Vagina (tissue), 2 donors: Measurements from ENCODE around the gene TFDP2. TPM values are rescaled to one million over a fixed set of nuclear protein-coding genes. Genes with fewer than 3 reads are reported as not detected.
"Not testable (repeated sequence)": the region's sequence is repeated elsewhere in the genome, so short reads cannot be mapped to it uniquely, and the experiment has no call there.

Experiments used
- DNase-seq, 2 donors: peaks; one replicate each; pipeline ENCODE4 v3.0.0-alpha.2; 2017; ENCODE audit errors: extremely low spot score in 2 of 2
- H3K27ac ChIP-seq: fragments of 200-600 bp; sonication (generic); one replicate; pipeline ENCODE4 v1.5.1; 2019
- H3K27me3 ChIP-seq: fragments of 200-600 bp; sonication (generic); one replicate; pipeline ENCODE4 v1.5.1; 2019
- H3K36me3 ChIP-seq, 2 donors: fragments of 200-600 bp; sonication (generic); one replicate each; pipeline ENCODE4 v1.5.1; 2017 to 2019
- H3K4me1 ChIP-seq: fragments of 200-600 bp; sonication (generic); one replicate; pipeline ENCODE4 v1.5.1; 2019
- H3K4me3 ChIP-seq, 2 donors: fragments of 200-600 bp; sonication (generic); 1 replicate in 1 of 2; 2 replicates in 1 of 2; pipeline ENCODE4 v1.5.1; 2016 to 2019
- H3K9me3 ChIP-seq: fragments of 200-600 bp; sonication (generic); one replicate; pipeline ENCODE4 v1.5.1; 2019
- POLR2A ChIP-seq, 2 donors: fragments of 450-650 bp; IDR thresholded peaks; one replicate each; pipeline ENCODE4 v1.6.1; 2017; ENCODE audit warnings: antibody characterized with exemption in 2 of 2, mild to moderate bottlenecking in 2 of 2, moderate library complexity in 2 of 2
- POLR2AphosphoS5 ChIP-seq, 2 donors: sonication (generic); formaldehyde crosslinking; IDR thresholded peaks; one replicate each; pipeline ENCODE4 v1.9.0; 2017; ENCODE audit warnings: antibody characterized with exemption in 2 of 2, mild to moderate bottlenecking in 2 of 2, low read depth in 1 of 2; ENCODE audit not compliant: insufficient read depth in 1 of 2
- intact Hi-C: fragments of 100-400 bp; cut with DNase I; formaldehyde crosslinking; loops from one replicate; pipeline ENCODE4 v1.15.1; 2023
- total RNA-seq: library from RNA; depleted of rRNA; stranded (reverse); fragments of >200 nt; gene quantifications from one replicate; pipeline ENCODE4 v1.2.3, GENCODE V29; 2016
- TF ChIP-seq, protein P1 (sequence below), 3 experiments: fragments of 450-650 bp in 2 of 3; fragments of 200-600 bp in 1 of 3; sonication (generic) in 1 of 3; IDR thresholded peaks; one replicate each; pipeline ENCODE4 v1.5.1; 2017 to 2019; ENCODE audit warnings: antibody characterized with exemption in 3 of 3, mild to moderate bottlenecking in 2 of 3, moderate library complexity in 2 of 3

Gene TFDP2
- total RNA-seq, 1 donor from 2014 or later, result 24.8 TPM

DNA sequence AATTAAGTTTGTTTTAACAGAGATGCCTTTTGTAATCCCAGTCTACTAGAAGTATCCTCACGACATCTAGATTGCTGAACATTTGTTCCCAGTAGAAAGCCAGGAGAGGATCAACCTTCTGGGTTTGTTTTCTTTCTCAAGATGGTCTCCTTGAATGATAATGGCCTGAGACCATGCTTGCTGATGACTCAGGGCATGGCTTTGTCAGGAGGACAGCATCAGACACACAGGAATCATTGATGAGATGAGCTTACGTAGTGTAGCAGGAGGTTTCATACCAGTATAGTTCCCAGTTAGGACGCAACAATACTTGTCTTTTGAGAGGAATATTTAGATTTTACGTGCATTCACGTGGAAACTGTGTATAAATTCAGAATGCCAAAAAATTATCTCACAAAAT, 234.3 kb downstream of the TFDP2 start:
- Histone ChIP-seq H3K4me3 (no peak overlapping the region), H3K36me3 (peaks cover 0 to 42% of the 10 kb centered on the region in 2 donors), H3K27me3 (no peaks in the 10 kb centered on the region), H3K4me1 (no peaks in the 10 kb centered on the region), H3K9me3 (no peaks in the 10 kb centered on the region), H3K27ac (no peak overlapping the region)
- no peak for DNase-seq
- intact Hi-C loops, result no loop called here
- TF ChIP-seq, protein P1, sequence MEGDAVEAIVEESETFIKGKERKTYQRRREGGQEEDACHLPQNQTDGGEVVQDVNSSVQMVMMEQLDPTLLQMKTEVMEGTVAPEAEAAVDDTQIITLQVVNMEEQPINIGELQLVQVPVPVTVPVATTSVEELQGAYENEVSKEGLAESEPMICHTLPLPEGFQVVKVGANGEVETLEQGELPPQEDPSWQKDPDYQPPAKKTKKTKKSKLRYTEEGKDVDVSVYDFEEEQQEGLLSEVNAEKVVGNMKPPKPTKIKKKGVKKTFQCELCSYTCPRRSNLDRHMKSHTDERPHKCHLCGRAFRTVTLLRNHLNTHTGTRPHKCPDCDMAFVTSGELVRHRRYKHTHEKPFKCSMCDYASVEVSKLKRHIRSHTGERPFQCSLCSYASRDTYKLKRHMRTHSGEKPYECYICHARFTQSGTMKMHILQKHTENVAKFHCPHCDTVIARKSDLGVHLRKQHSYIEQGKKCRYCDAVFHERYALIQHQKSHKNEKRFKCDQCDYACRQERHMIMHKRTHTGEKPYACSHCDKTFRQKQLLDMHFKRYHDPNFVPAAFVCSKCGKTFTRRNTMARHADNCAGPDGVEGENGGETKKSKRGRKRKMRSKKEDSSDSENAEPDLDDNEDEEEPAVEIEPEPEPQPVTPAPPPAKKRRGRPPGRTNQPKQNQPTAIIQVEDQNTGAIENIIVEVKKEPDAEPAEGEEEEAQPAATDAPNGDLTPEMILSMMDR (IDR thresholded peaks at IDR 0.05), result no peak
- no peak for TF ChIP-seq POLR2A (IDR thresholded peaks at IDR 0.05)
- TF ChIP-seq POLR2AphosphoS5 (IDR thresholded peaks at IDR 0.05; ENCODE audit: insufficient read depth in 1 of 2, low read depth in 1 of 2), result no peak

- Histone ChIP-seq H3K4me3 (no peak overlapping the region), H3K9me3 (no peaks in the 10 kb centered on the region), H3K27me3 (no peaks in the 10 kb centered on the region), H3K36me3 (peaks cover 0 to 38% of the 10 kb centered on the region in 2 donors), H3K27ac (no peak overlapping the region), H3K4me1 (no peaks in the 10 kb centered on the region)
- TF ChIP-seq, protein P1 (IDR thresholded peaks at IDR 0.05), result no peak
- TF ChIP-seq POLR2A (IDR thresholded peaks at IDR 0.05), result no peak
- TF ChIP-seq POLR2AphosphoS5 (IDR thresholded peaks at IDR 0.05; ENCODE audit: insufficient read depth in 1 of 2, low read depth in 1 of 2), result no peak
- no peak for DNase-seq
- intact Hi-C loops, result no loop called here
Observed at GRCh38 chr3:141914311-141914710, 235.0 kb downstream of the TFDP2 start.

GRCh38 chr3:141913150-141913811, 236.1 kb downstream of the TFDP2 start:
- no peaks in the 10 kb centered on the region for H3K4me1 ChIP-seq
- H3K36me3 ChIP-seq, result peaks cover 0 to 46% of the 10 kb centered on the region in 2 donors
- DNase-seq, result no peak
- no peak overlapping the region for H3K27ac ChIP-seq
- no peaks in the 10 kb centered on the region for H3K27me3 ChIP-seq
- no peak overlapping the region for H3K4me3 ChIP-seq
- TF ChIP-seq, protein P1 (IDR thresholded peaks at IDR 0.05), result peak; percentile 21 to 59 (median 52)
- TF ChIP-seq POLR2A (IDR thresholded peaks at IDR 0.05) (no peak), POLR2AphosphoS5 (IDR thresholded peaks at IDR 0.05; ENCODE audit: insufficient read depth in 1 of 2, low read depth in 1 of 2) (no peak)
- intact Hi-C loops, result no loop called here
- H3K9me3 ChIP-seq, result no peaks in the 10 kb centered on the region

GRCh38 chr3:141909986-141910385, 239.4 kb downstream of the TFDP2 start:
- H3K27ac ChIP-seq, H3K9me3 ChIP-seq, H3K4me1 ChIP-seq, DNase-seq, H3K27me3 ChIP-seq, H3K4me3 ChIP-seq, intact Hi-C loops: not testable (repeated sequence)
- peaks cover 0 to 45% of the 10 kb centered on the region in 2 donors for H3K36me3 ChIP-seq

DNA sequence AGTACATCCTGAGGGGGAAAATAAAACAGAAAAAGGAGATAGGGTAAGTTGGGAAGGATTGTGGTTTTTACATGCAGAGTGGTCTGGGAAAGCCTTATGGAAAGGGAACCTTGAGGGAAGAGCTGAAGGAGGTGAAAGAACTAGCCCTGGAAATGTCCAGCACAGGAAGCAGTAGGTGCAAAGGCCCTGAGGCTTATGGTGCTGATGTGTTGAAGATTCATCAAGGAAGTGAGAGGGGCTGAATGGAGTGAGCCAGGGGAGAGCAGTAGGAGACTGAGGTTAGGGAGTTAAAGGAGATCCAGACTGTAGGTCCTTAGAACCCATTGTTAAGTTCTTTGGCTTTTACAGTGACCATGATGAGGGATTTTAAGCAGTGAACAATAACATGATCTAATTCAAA, 239.9 kb downstream of the TFDP2 start:
- intact Hi-C loops, result no loop called here
- no peaks in the 10 kb centered on the region for H3K4me1 ChIP-seq
- peaks cover 0 to 44% of the 10 kb centered on the region in 2 donors for H3K36me3 ChIP-seq
- no peak overlapping the region for H3K4me3 ChIP-seq
- no peak for DNase-seq
- H3K27ac ChIP-seq, result no peak overlapping the region
- H3K27me3 ChIP-seq, result no peaks in the 10 kb centered on the region
- H3K9me3 ChIP-seq, result no peaks in the 10 kb centered on the region
- TF ChIP-seq POLR2A (IDR thresholded peaks at IDR 0.05), result no peak
- TF ChIP-seq POLR2AphosphoS5 (IDR thresholded peaks at IDR 0.05; ENCODE audit: insufficient read depth in 1 of 2, low read depth in 1 of 2), result no peak

- peaks cover 0 to 33% of the 10 kb centered on the region in 2 donors for H3K36me3 ChIP-seq
- H3K9me3 ChIP-seq, result no peaks in the 10 kb centered on the region
- no peaks in the 10 kb centered on the region for H3K27me3 ChIP-seq
- no peak overlapping the region for H3K27ac ChIP-seq
- no peak for DNase-seq
- no peaks in the 10 kb centered on the region for H3K4me1 ChIP-seq
- intact Hi-C loops, result no loop called here
- H3K4me3 ChIP-seq, result no peak overlapping the region
- TF ChIP-seq, protein P1 (IDR thresholded peaks at IDR 0.05), result no peak
- TF ChIP-seq POLR2A (IDR thresholded peaks at IDR 0.05) (no peak), POLR2AphosphoS5 (IDR thresholded peaks at IDR 0.05; ENCODE audit: insufficient read depth in 1 of 2, low read depth in 1 of 2) (no peak)
Observed at GRCh38 chr3:141905129-141905528, 244.2 kb downstream of the TFDP2 start.
